HepG2 (cell line): Measurements from ENCODE around the gene SDCCAG8. TPM values are rescaled to one million over a fixed set of nuclear protein-coding genes. Genes with fewer than 3 reads are reported as not detected.

Experiments
- ATAC-seq: fragments of 200-7000 bp; cut with Tn5 transposase; 3 replicates; pipeline ENCODE4 v1.9.1; 2020; ENCODE audit warnings: mild to moderate bottlenecking, moderate library complexity
- BruUV-seq: library from RNA; stranded (reverse); fragments of 400-500 nt; replicated peaks from 2 replicates; lab custom pipeline; 2021; lab: Mats Ljungman, UMichigan
- CTCF ChIA-PET: fragments of 300-600 bp; formaldehyde crosslinking; extraction: SDS; loops from one replicate; lab custom pipeline; 2021; ENCODE audit warnings: low total read pairs, inconsistent platforms, low intra/inter-chr PET ratio; lab: Yijun Ruan, JAX
- POLR2A ChIA-PET: fragments of 350-600 bp; sonication (Branson Sonifier 250); formaldehyde crosslinking; loops from one replicate; lab custom pipeline; 2020; ENCODE audit warnings: antibody characterized with exemption, inconsistent platforms; lab: Yijun Ruan, JAX
- DNase-seq: peaks from one replicate; pipeline ENCODE4 v3.0.0-alpha.2; 2015; ENCODE audit warnings: low spot score
- FAIRE-seq: peaks from 3 replicates; lab custom pipeline; 2011; peaks lifted over from hg19 to GRCh38; lab: Jason Lieb, UNC
- H2AFZ ChIP-seq: one replicate; pipeline ENCODE4 v1.6.1; 2011; ENCODE audit warnings: low read length, inconsistent platforms
- H3K27ac ChIP-seq: fragments of 300-600 bp; 3 replicates; pipeline ENCODE4 v1.8.0; 2011; ENCODE audit warnings: mixed run types, mild to moderate bottlenecking, mixed read lengths, low read length, inconsistent platforms; ENCODE audit not compliant: insufficient read depth; ENCODE audit errors: extremely low read length
- H3K27me3 ChIP-seq, 2 experiments: fragments of 200-600 bp in 1 of 2; 2 replicates in 1 of 2; 3 replicates in 1 of 2; pipeline versions ENCODE4 v1.6.0 to v1.8.0; 2011; ENCODE audit warnings: low read length in 2 of 2, mild to moderate bottlenecking in 2 of 2, moderate library complexity in 2 of 2, inconsistent platforms in 1 of 2; ENCODE audit not compliant: insufficient read depth in 2 of 2, control insufficient read depth in 1 of 2
- H3K36me3 ChIP-seq, 2 experiments: fragments of 200-600 bp in 1 of 2; replicated peaks in 1 of 2; 2 replicates in 1 of 2; 3 replicates in 1 of 2; pipeline versions ENCODE4 v1.5.1 to v1.8.0; 2011; ENCODE audit warnings: low read length in 2 of 2, inconsistent platforms in 1 of 2; ENCODE audit not compliant: insufficient read depth in 2 of 2, control insufficient read depth in 1 of 2
- H3K4me1 ChIP-seq: 2 replicates; pipeline ENCODE4 v1.5.1; 2012; ENCODE audit warnings: low read length, inconsistent platforms; ENCODE audit not compliant: insufficient read depth
- H3K4me2 ChIP-seq: 2 replicates; pipeline ENCODE4 v1.6.0; 2011; ENCODE audit warnings: low read depth, low read length, inconsistent platforms
- H3K4me3 ChIP-seq, 3 experiments: fragments of 200-600 bp in 1 of 3; sonication (generic), shearing (Covaris generic) in 1 of 3; replicated peaks in 1 of 3; 2 replicates each; pipeline ENCODE4 v1.5.1; 2011 to 2016; ENCODE audit warnings: low read length in 3 of 3, inconsistent platforms in 2 of 3, low read depth in 2 of 3, mild to moderate bottlenecking in 2 of 3, control low read depth in 1 of 3, mixed read lengths in 1 of 3; ENCODE audit not compliant: insufficient read depth in 1 of 3
- H3K79me2 ChIP-seq: one replicate; pipeline ENCODE4 v1.6.1; 2011; ENCODE audit warnings: low read length, inconsistent platforms; ENCODE audit not compliant: insufficient read depth
- H3K9ac ChIP-seq: 2 replicates; pipeline ENCODE4 v1.6.0; 2011; ENCODE audit warnings: mild to moderate bottlenecking, low read depth, low read length, inconsistent platforms; ENCODE audit not compliant: insufficient read depth
- H3K9me3 ChIP-seq: 2 replicates; pipeline ENCODE4 v1.5.1; 2012; ENCODE audit warnings: mild to moderate bottlenecking, low read length
- H4K20me1 ChIP-seq: 2 replicates; pipeline ENCODE4 v1.6.0; 2011; ENCODE audit warnings: inconsistent platforms, mild to moderate bottlenecking, low read length, moderate library complexity; ENCODE audit not compliant: insufficient read depth
- ARNT ChIP-seq: fragments of 450-650 bp; IDR thresholded peaks from 2 replicates; pipeline ENCODE4 v1.6.1; 2017
- ATM ChIP-seq: fragments of 450-650 bp; IDR thresholded peaks from 2 replicates; pipeline ENCODE4 v1.7.1; 2017; ENCODE audit warnings: mild to moderate bottlenecking, borderline replicate concordance
- CEBPB ChIP-seq: IDR thresholded peaks from 2 replicates; pipeline ENCODE4 v1.6.1; 2011; ENCODE audit warnings: low read depth, low read length, improper control_type of control experiment, borderline replicate concordance
- FOXK1 ChIP-seq: sonication (generic); formaldehyde crosslinking; IDR thresholded peaks from 2 replicates; pipeline ENCODE4 v1.4.0; 2020; ENCODE audit warnings: low read depth, missing genetic modification reagents, borderline replicate concordance
- MAF1 ChIP-seq: sonication (generic); formaldehyde crosslinking; IDR thresholded peaks from 2 replicates; pipeline ENCODE4 v1.5.0; 2020; ENCODE audit warnings: missing genetic modification reagents, borderline replicate concordance
- RBM22 ChIP-seq: fragments of 200-400 bp; formaldehyde crosslinking; optimal IDR thresholded peaks from 2 replicates; pipeline ENCODE3; 2017; ENCODE audit warnings: mild to moderate bottlenecking, low read length, moderate library complexity
- RFX5 ChIP-seq: IDR thresholded peaks from 2 replicates; pipeline ENCODE4 v1.6.1; 2011; ENCODE audit warnings: low read depth, low read length, improper control_type of control experiment
- ZNF234 ChIP-seq: sonication (generic); formaldehyde crosslinking; conservative IDR thresholded peaks from 2 replicates; pipeline ENCODE4 v1.5.1; 2020; ENCODE audit warnings: mild to moderate bottlenecking, missing genetic modification reagents
- ZNF354B ChIP-seq: sonication (generic); formaldehyde crosslinking; IDR thresholded peaks from 2 replicates; pipeline ENCODE4 v1.8.0; 2022; ENCODE audit warnings: mild to moderate bottlenecking, missing genetic modification reagents
- ZNF496 ChIP-seq: sonication (generic); formaldehyde crosslinking; IDR thresholded peaks from 2 replicates; pipeline ENCODE4 v1.8.1; 2023; ENCODE audit warnings: mild to moderate bottlenecking, moderate library complexity, missing genetic modification reagents; ENCODE audit not compliant: insufficient replicate concordance
- ZNF777 ChIP-seq: sonication (generic); formaldehyde crosslinking; IDR thresholded peaks from 2 replicates; pipeline ENCODE4 v1.4.0; 2020; ENCODE audit warnings: missing genetic modification reagents
- ZNF878 ChIP-seq: sonication (generic); formaldehyde crosslinking; IDR thresholded peaks from 2 replicates; pipeline ENCODE4 v1.8.1; 2023; ENCODE audit warnings: mild to moderate bottlenecking, missing genetic modification reagents, moderate library complexity
- ZZZ3 ChIP-seq: sonication (generic); formaldehyde crosslinking; IDR thresholded peaks from 2 replicates; pipeline ENCODE4 v1.4.0; 2020; ENCODE audit warnings: missing genetic modification reagents, mild to moderate bottlenecking, borderline replicate concordance
- WGBS: methylation state at CpG from one replicate; pipeline ENCODE4 v1.1.6; 2017; ENCODE audit warnings: low lambda C conversion rate; 5-methylcytosine and 5-hydroxymethylcytosine counted together
- in situ Hi-C: cut with HindIII; loops from 2 replicates; pipeline ENCODE4 v1.10.0; 2017; ENCODE audit warnings: low pct_unique_long_range_greater_than_20kb; ENCODE audit not compliant: extremely low pct_ligation_motif_present
- intact Hi-C: fragments of 100-400 bp; cut with micrococcal nuclease; formaldehyde crosslinking; loops from one replicate; pipeline ENCODE4 v1.10.0; 2022; ENCODE audit not compliant: unreplicated experiment
- polyA plus RNA-seq, 8 experiments: library from polyadenylated mRNA; depleted of rRNA in 3 of 8; stranded (reverse) in 7 of 8; unstranded in 1 of 8; fragments of >200 nt; fragmentation: Illumina TruSeq in 4 of 8; extraction: Trizol in 4 of 8; gene quantifications; 2 replicates each; pipeline versions ENCODE4 v1.2.1 to v1.2.3, GENCODE V29; 2011 to 2016; ENCODE audit warnings: low read depth in 4 of 8, missing spikeins in 1 of 8, mixed read lengths in 1 of 8; ENCODE audit not compliant: insufficient read depth in 1 of 8
- total RNA-seq, 5 experiments: library from RNA; depleted of rRNA; stranded (reverse); fragments of >200 nt; fragmentation: Illumina TruSeq; extraction: Trizol; gene quantifications; 2 replicates each; pipeline ENCODE4 v1.2.3, GENCODE V29; 2016; ENCODE audit warnings: low read depth in 1 of 5
- TF ChIP-seq, protein P1 (sequence below): sonication (generic); formaldehyde crosslinking; IDR thresholded peaks from 2 replicates; pipeline ENCODE4 v1.8.0; 2022; ENCODE audit warnings: missing genetic modification reagents, low read depth, mild to moderate bottlenecking, borderline replicate concordance

SDCCAG8 gene
- total and polyA plus RNA-seq, 2 of the 13 experiments (the other 11 are each of a cell fraction or from before 2014, with no cell fraction given) = 9.5 to 13.4 TPM

GRCh38 chr1:243291292-243291691 lies 35.5 kb downstream of the SDCCAG8 start:
- Histone ChIP-seq H3K4me3 (no peak overlapping the region), H3K36me3 (no peaks in the 10 kb centered on the region; a peak in 1 of 5 replicates), H4K20me1 (no peaks in the 10 kb centered on the region), H3K27me3 (no peaks in the 10 kb centered on the region), H3K4me2 (no peak overlapping the region), H3K9ac (no peak overlapping the region), H3K79me2 (no peaks in the 10 kb centered on the region), H3K4me1 (no peaks in the 10 kb centered on the region), H3K9me3 (no peaks in the 10 kb centered on the region), H3K27ac (no peak overlapping the region), H2AFZ (no peak overlapping the region)
- 87% methylated on average over 1 of the region's 1 CpG for WGBS
- TF ChIP-seq MAF1 (CRISPR knock-in tag) = no peak
- no peak for TF ChIP-seq RBM22
- TF ChIP-seq RFX5 = no peak
- no peak for TF ChIP-seq ZNF354B (CRISPR knock-in tag)
- TF ChIP-seq, protein P1, sequence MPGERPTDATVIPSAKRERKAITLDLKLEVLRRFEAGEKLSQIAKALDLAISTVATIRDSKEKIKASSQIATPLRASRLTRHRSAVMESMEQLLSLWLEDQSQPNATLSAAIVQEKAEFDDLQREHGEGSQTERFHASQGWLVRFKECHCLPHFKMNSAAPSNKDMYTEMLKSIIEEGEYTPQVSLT (CRISPR knock-in tag) = no peak
- TF ChIP-seq ZNF777 (CRISPR knock-in tag) = no peak
- no peak for TF ChIP-seq ATM
- TF ChIP-seq ZNF496 (CRISPR knock-in tag) = no peak
- no peak for TF ChIP-seq ZNF234 (CRISPR knock-in tag)
- TF ChIP-seq ARNT = no peak
- no peak for TF ChIP-seq FOXK1 (CRISPR knock-in tag)
- TF ChIP-seq CEBPB = no peak
- TF ChIP-seq ZNF878 (CRISPR knock-in tag) = no peak
- no peak for TF ChIP-seq ZZZ3
- FAIRE-seq = no peak
- BruUV-seq = no TSS peak
- in situ Hi-C loops = no loop called here
- CTCF ChIA-PET = no interaction called here
- POLR2A ChIA-PET = no interaction called here
- intact Hi-C loops = no loop called here
- no peak for ATAC-seq
- no peak for DNase-seq
